ENCODE measurements around the gene CCNQ. TPM values are rescaled to one million over a fixed set of nuclear protein-coding genes. Genes with fewer than 3 reads are reported as not detected.

Gene CCNQ
- total and polyA plus RNA-seq, 4 donors, result 8.9 to 14.7 (median 9.8) TPM

GRCh38 chrX:153628129-153628528 is 29.2 kb upstream of the CCNQ start:
- Histone ChIP-seq H3K27me3 (ENCODE audit: control insufficient read depth in 4 of 4, insufficient read depth in 4 of 4, low read length in 3 of 4) (no peaks in the 10 kb centered on the region), H3K4me3 (ENCODE audit: low read depth in 1 of 3, low read length in 3 of 3) (no peak overlapping the region), H3K4me1 (ENCODE audit: control insufficient read depth in 4 of 4, insufficient read depth in 4 of 4, low read length in 3 of 4) (peaks cover 3 to 17% (median 6%) of the 10 kb centered on the region in 4 donors), H3K9ac (ENCODE audit: low read depth in 1 of 2, low read length in 2 of 2) (no peak overlapping the region), H3K36me3 (ENCODE audit: control insufficient read depth in 4 of 4, insufficient read depth in 3 of 4, low read depth in 1 of 4, low read length in 3 of 4) (no peaks in the 10 kb centered on the region), H3K9me3 (ENCODE audit: control insufficient read depth in 4 of 4, low read length in 3 of 4) (no peaks in the 10 kb centered on the region), H3K27ac (ENCODE audit: low read depth in 1 of 2, low read length in 2 of 2) (peak overlapping the region in 1 of 2 donors; percentile 69)
- DNase-seq (ENCODE audit: low spot score), result no peak
- 88% methylated on average over 8 of the region's 8 CpGs for WGBS
- TF ChIP-seq SP1 (IDR thresholded peaks at IDR 0.05), result no peak
- no peak for TF ChIP-seq NR2F2 (IDR thresholded peaks at IDR 0.05)
- no peak for TF ChIP-seq HNF4G (IDR thresholded peaks at IDR 0.05)
- no peak for TF ChIP-seq ATF3 (IDR thresholded peaks at IDR 0.05)
- no peak for TF ChIP-seq RXRA (IDR thresholded peaks at IDR 0.05)
- TF ChIP-seq, protein P1, sequence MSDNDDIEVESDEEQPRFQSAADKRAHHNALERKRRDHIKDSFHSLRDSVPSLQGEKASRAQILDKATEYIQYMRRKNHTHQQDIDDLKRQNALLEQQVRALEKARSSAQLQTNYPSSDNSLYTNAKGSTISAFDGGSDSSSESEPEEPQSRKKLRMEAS (IDR thresholded peaks at IDR 0.05), result no peak
- no peak for TF ChIP-seq GABPA (IDR thresholded peaks at IDR 0.05 in 1 of 2, conservative IDR thresholded peaks at IDR 0.05 in 1 of 2)
- TF ChIP-seq FOXA2 (IDR thresholded peaks at IDR 0.05), result no peak
- no peak for TF ChIP-seq EGR1 (IDR thresholded peaks at IDR 0.05; ENCODE audit: low read depth in 2 of 2)
- no peak for TF ChIP-seq YY1 (IDR thresholded peaks at IDR 0.05)
- no peak for TF ChIP-seq FOXA1 (IDR thresholded peaks at IDR 0.05)
- TF ChIP-seq, protein P2, sequence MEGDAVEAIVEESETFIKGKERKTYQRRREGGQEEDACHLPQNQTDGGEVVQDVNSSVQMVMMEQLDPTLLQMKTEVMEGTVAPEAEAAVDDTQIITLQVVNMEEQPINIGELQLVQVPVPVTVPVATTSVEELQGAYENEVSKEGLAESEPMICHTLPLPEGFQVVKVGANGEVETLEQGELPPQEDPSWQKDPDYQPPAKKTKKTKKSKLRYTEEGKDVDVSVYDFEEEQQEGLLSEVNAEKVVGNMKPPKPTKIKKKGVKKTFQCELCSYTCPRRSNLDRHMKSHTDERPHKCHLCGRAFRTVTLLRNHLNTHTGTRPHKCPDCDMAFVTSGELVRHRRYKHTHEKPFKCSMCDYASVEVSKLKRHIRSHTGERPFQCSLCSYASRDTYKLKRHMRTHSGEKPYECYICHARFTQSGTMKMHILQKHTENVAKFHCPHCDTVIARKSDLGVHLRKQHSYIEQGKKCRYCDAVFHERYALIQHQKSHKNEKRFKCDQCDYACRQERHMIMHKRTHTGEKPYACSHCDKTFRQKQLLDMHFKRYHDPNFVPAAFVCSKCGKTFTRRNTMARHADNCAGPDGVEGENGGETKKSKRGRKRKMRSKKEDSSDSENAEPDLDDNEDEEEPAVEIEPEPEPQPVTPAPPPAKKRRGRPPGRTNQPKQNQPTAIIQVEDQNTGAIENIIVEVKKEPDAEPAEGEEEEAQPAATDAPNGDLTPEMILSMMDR (IDR thresholded peaks at IDR 0.05; ENCODE audit: low read depth, low read length, missing input control), result no peak
- no peak for TF ChIP-seq JUND (IDR thresholded peaks at IDR 0.05)

- DNase-seq (ENCODE audit: low spot score), result no peak
- WGBS, result 24% methylated on average over 15 of the region's 15 CpGs
- Histone ChIP-seq H3K4me3 (ENCODE audit: low read depth in 1 of 3, low read length in 3 of 3) (peak overlapping the region in 2 of 3 donors; percentile 14 to 31), H3K27ac (ENCODE audit: low read depth in 1 of 2, low read length in 2 of 2) (peak overlapping the region; percentile 61 to 69), H3K4me1 (ENCODE audit: control insufficient read depth in 4 of 4, insufficient read depth in 4 of 4, low read length in 3 of 4) (peaks cover 5 to 18% (median 7%) of the 10 kb centered on the region in 4 donors), H3K36me3 (ENCODE audit: control insufficient read depth in 4 of 4, insufficient read depth in 3 of 4, low read depth in 1 of 4, low read length in 3 of 4) (no peaks in the 10 kb centered on the region), H3K9me3 (ENCODE audit: control insufficient read depth in 4 of 4, low read length in 3 of 4) (no peaks in the 10 kb centered on the region), H3K27me3 (ENCODE audit: control insufficient read depth in 4 of 4, insufficient read depth in 4 of 4, low read length in 3 of 4) (no peaks in the 10 kb centered on the region), H3K9ac (ENCODE audit: low read depth in 1 of 2, low read length in 2 of 2) (no peak overlapping the region)
- peak in 1 of 2 donors; percentile 24 for TF ChIP-seq RAD21 (IDR thresholded peaks at IDR 0.05)
- TF ChIP-seq, protein P1 (IDR thresholded peaks at IDR 0.05), result no peak
These were observed 28.8 kb upstream of the CCNQ start for GRCh38 chrX:153627675-153628111.

DNA sequence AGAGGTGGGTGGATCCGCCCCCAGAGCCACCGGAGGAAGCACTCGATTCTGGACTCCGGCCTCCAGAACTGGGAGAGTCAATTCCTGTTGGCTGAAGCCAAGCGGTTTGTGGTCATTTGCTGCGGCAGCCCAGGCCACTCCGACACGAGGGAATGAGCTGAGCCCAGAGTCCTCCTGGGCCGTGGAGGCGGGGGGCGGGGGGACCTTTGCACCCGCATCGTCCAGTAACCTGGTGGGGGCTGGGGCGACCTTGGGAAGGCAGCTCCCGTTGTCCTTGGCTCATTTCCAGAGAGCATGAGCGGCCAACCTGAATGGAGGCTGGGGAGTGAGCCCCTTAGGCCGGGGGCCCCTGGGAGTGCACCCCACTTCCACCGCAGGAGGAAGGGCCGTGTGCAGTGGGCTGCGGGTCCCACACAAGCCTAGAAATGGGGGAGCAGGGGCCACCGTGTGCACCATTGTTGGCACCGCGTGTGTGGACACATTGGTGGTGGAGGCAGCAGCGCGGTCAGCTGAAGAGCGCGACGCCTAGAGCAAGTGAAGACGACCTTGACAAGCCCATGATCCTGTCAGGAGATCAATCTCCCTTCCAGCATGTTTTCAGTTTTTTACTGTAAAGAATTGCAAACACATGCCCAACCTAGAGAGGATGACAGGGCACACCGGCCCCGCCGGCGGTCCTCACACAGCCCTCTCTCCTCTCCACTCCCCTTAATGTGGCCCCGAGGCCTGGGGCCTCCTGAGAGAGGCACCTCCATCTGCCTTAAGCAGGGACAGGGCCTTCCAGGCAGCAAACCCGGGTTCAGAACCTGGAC is 28.1 kb upstream of the CCNQ start:
- no peaks in the 10 kb centered on the region for H3K9me3 ChIP-seq (ENCODE audit: control insufficient read depth in 4 of 4, low read length in 3 of 4)
- WGBS, result 28% methylated on average over 35 of the region's 35 CpGs
- peak; percentile 67 for DNase-seq (ENCODE audit: low spot score)
- peak overlapping the region; percentile 90 for H3K27ac ChIP-seq (ENCODE audit: low read depth in 1 of 2, low read length in 2 of 2)
- no peak overlapping the region for H3K9ac ChIP-seq (ENCODE audit: low read depth in 1 of 2, low read length in 2 of 2)
- peak overlapping the region in 2 of 3 donors; percentile 14 to 31 for H3K4me3 ChIP-seq (ENCODE audit: low read depth in 1 of 3, low read length in 3 of 3)
- no peaks in the 10 kb centered on the region for H3K36me3 ChIP-seq (ENCODE audit: control insufficient read depth in 4 of 4, insufficient read depth in 3 of 4, low read depth in 1 of 4, low read length in 3 of 4)
- H3K27me3 ChIP-seq (ENCODE audit: control insufficient read depth in 4 of 4, insufficient read depth in 4 of 4, low read length in 3 of 4), result no peaks in the 10 kb centered on the region
- peaks cover 7 to 21% (median 9%) of the 10 kb centered on the region in 4 donors for H3K4me1 ChIP-seq (ENCODE audit: control insufficient read depth in 4 of 4, insufficient read depth in 4 of 4, low read length in 3 of 4)
- TF ChIP-seq RXRA (IDR thresholded peaks at IDR 0.05) (peak; percentile 62 to 68), NR2F2 (IDR thresholded peaks at IDR 0.05) (no peak), YY1 (IDR thresholded peaks at IDR 0.05) (no peak), FOXA1 (IDR thresholded peaks at IDR 0.05) (no peak), TAF1 (conservative IDR thresholded peaks at IDR 0.05) (peak; percentile 72), JUND (IDR thresholded peaks at IDR 0.05) (no peak), ZBTB33 (IDR thresholded peaks at IDR 0.05) (no peak), FOXA2 (IDR thresholded peaks at IDR 0.05) (no peak), RAD21 (IDR thresholded peaks at IDR 0.05) (no peak), HNF4G (IDR thresholded peaks at IDR 0.05) (peak; percentile 23), HNF4A (conservative IDR thresholded peaks at IDR 0.05) (peak; percentile 67 to 73), SP1 (IDR thresholded peaks at IDR 0.05) (peak; percentile 59), GABPA (IDR thresholded peaks at IDR 0.05 in 1 of 2, conservative IDR thresholded peaks at IDR 0.05 in 1 of 2) (no peak), EGR1 (IDR thresholded peaks at IDR 0.05; ENCODE audit: low read depth in 2 of 2) (no peak)
- TF ChIP-seq, protein P1 (IDR thresholded peaks at IDR 0.05), result peak; percentile 35
- TF ChIP-seq, protein P2 (IDR thresholded peaks at IDR 0.05; ENCODE audit: low read depth, low read length, missing input control), result no peak

Measured in liver (tissue), 9 donors.